Endothelial cell of umbilical vein (primary cell): ENCODE data around the gene PDGFRA. TPM values are rescaled to one million over a fixed set of nuclear protein-coding genes. Genes with fewer than 3 reads are reported as not detected.

ENCODE experiments used
- BruUV-seq: library from RNA; stranded (reverse); fragments of 400-500 nt; replicated peaks from 2 replicates; lab custom pipeline; 2021; lab: Mats Ljungman, UMichigan
- CTCF ChIA-PET: fragments of 300-600, 350-600 bp; sonication (Branson Sonifier 250); formaldehyde crosslinking; loops from one replicate; lab custom pipeline; 2021; ENCODE audit warnings: antibody characterized with exemption, inconsistent platforms; lab: Charles Lee
- POLR2A ChIA-PET: fragments of 300-600, 350-600 bp; sonication (Branson Sonifier 250); formaldehyde crosslinking; loops from one replicate; lab custom pipeline; 2021; ENCODE audit warnings: antibody characterized with exemption, inconsistent platforms; lab: Charles Lee
- DNase-seq: peaks from one replicate; pipeline ENCODE4 v3.0.0-alpha.2; 2011; ENCODE audit warnings: low read depth, low spot score
- FAIRE-seq: peaks from 2 replicates; lab custom pipeline; 2011; peaks lifted over from hg19 to GRCh38; lab: Jason Lieb, UNC
- H2AFZ ChIP-seq: 2 replicates; pipeline ENCODE4 v1.6.0; 2012; ENCODE audit warnings: low read depth, low read length, control low read depth, inconsistent platforms
- H3K27ac ChIP-seq: 2 replicates; pipeline ENCODE4 v1.5.1; 2011; ENCODE audit warnings: low read depth, mild to moderate bottlenecking, control low read depth, low read length, moderate library complexity; ENCODE audit not compliant: insufficient read depth
- H3K27me3 ChIP-seq, 2 experiments: 2 replicates each; pipeline versions ENCODE4 v1.6.0 to v1.6.1; 2011; ENCODE audit warnings: low read length in 2 of 2, mixed read lengths in 1 of 2; ENCODE audit not compliant: control insufficient read depth in 2 of 2, insufficient read depth in 2 of 2
- H3K36me3 ChIP-seq, 2 experiments: 2 replicates in 1 of 2; 3 replicates in 1 of 2; pipeline ENCODE4 v1.5.1; 2011; ENCODE audit warnings: low read length in 2 of 2, mild to moderate bottlenecking in 1 of 2, moderate library complexity in 1 of 2; ENCODE audit not compliant: control insufficient read depth in 2 of 2, insufficient read depth in 2 of 2; ENCODE audit errors: extremely low read depth in 1 of 2
- H3K4me1 ChIP-seq: 3 replicates; pipeline ENCODE4 v1.5.1; 2011; ENCODE audit warnings: mild to moderate bottlenecking, low read length; ENCODE audit not compliant: control insufficient read depth, insufficient read depth; ENCODE audit errors: extremely low read depth
- H3K4me2 ChIP-seq: 2 replicates; pipeline ENCODE4 v1.6.1; 2011; ENCODE audit warnings: low read length, control low read depth, mixed read lengths; ENCODE audit not compliant: insufficient read depth
- H3K4me3 ChIP-seq, 3 experiments: fragments of 200-600 bp in 1 of 3; sonication (generic), shearing (Covaris generic) in 1 of 3; replicated peaks in 1 of 3; 2 replicates each; pipeline ENCODE4 v1.5.1; 2011 to 2016; ENCODE audit warnings: control low read depth in 3 of 3, low read length in 3 of 3, mild to moderate bottlenecking in 2 of 3, inconsistent platforms in 1 of 3, low read depth in 1 of 3, moderate library complexity in 1 of 3; ENCODE audit not compliant: insufficient read depth in 1 of 3
- H3K79me2 ChIP-seq: 2 replicates; pipeline ENCODE4 v1.6.0; 2012; ENCODE audit warnings: low read length, inconsistent platforms; ENCODE audit not compliant: control insufficient read depth, insufficient read depth
- H3K9ac ChIP-seq: replicated peaks from 2 replicates; pipeline ENCODE3; 2011; ENCODE audit warnings: low read length, control low read depth; ENCODE audit not compliant: insufficient read depth; ENCODE audit errors: extremely low read depth
- H3K9me1 ChIP-seq: replicated peaks from 3 replicates; pipeline ENCODE4 v1.6.0; 2011; ENCODE audit warnings: mild to moderate bottlenecking, low read length; ENCODE audit not compliant: control insufficient read depth, insufficient read depth; ENCODE audit errors: extremely low read depth
- H3K9me3 ChIP-seq: replicated peaks from 2 replicates; pipeline ENCODE4 v1.5.1; 2012; ENCODE audit warnings: low read length, inconsistent platforms; ENCODE audit not compliant: control insufficient read depth, insufficient read depth
- H4K20me1 ChIP-seq: replicated peaks from 2 replicates; pipeline ENCODE3; 2011; ENCODE audit warnings: mild to moderate bottlenecking, low read length; ENCODE audit not compliant: control insufficient read depth, insufficient read depth; ENCODE audit errors: extremely low read depth
- CTCF ChIP-seq, 2 donors: IDR thresholded peaks; 1 replicate in 1 of 2; 2 replicates in 1 of 2; pipeline ENCODE4 v1.5.1; 2011; ENCODE audit warnings: low read length in 2 of 2, mild to moderate bottlenecking in 2 of 2, moderate library complexity in 2 of 2, control low read depth in 1 of 2, inconsistent platforms in 1 of 2, low read depth in 1 of 2; ENCODE audit not compliant: insufficient read depth in 1 of 2; ENCODE audit errors: extremely low read depth in 1 of 2
- EZH2 ChIP-seq: IDR thresholded peaks from 2 replicates; pipeline ENCODE4 v1.6.1; 2012; ENCODE audit warnings: borderline replicate concordance, low read depth, mild to moderate bottlenecking, moderate library complexity, low read length, inconsistent platforms; ENCODE audit not compliant: severe bottlenecking
- FOS ChIP-seq: IDR thresholded peaks from 2 replicates; pipeline ENCODE4 v1.6.1; 2011; ENCODE audit warnings: mild to moderate bottlenecking, low read length, moderate library complexity, borderline replicate concordance; ENCODE audit not compliant: insufficient read depth
- GATA2 ChIP-seq: IDR thresholded peaks from 2 replicates; pipeline ENCODE4 v1.7.0; 2011; ENCODE audit warnings: low read depth, mild to moderate bottlenecking, moderate library complexity, mixed read lengths, low read length; ENCODE audit not compliant: insufficient read length, insufficient read depth
- JUN ChIP-seq: IDR thresholded peaks from 2 replicates; pipeline ENCODE4 v1.6.1; 2011; ENCODE audit warnings: borderline replicate concordance, low read depth; ENCODE audit not compliant: insufficient read length, insufficient read depth
- MAX ChIP-seq: IDR thresholded peaks from 2 replicates; pipeline ENCODE4 v1.6.1; 2011; ENCODE audit not compliant: insufficient read depth, insufficient read length
- MYC ChIP-seq: IDR thresholded peaks from one replicate; pipeline ENCODE4 v1.6.1; 2011; ENCODE audit warnings: mild to moderate bottlenecking, low read depth, low read length
- POLR2A ChIP-seq: IDR thresholded peaks from 2 replicates; pipeline ENCODE4 v1.6.1; 2012; ENCODE audit warnings: low read depth, mild to moderate bottlenecking, control low read depth, low read length
- POLR2AphosphoS5 ChIP-seq: IDR thresholded peaks from 2 replicates; pipeline ENCODE4 v1.6.1; 2012; ENCODE audit warnings: low read depth, mild to moderate bottlenecking, control low read depth, low read length, moderate library complexity; ENCODE audit not compliant: insufficient read depth
- dilution Hi-C: fragments of 300-500 bp; cut with MboI; formaldehyde crosslinking; loops from one replicate; pipeline ENCODE4 v1.15.0; 2019; ENCODE audit warnings: low sequenced_read_pairs; ENCODE audit not compliant: extremely low pct_ligation_motif_present
- intact Hi-C: fragments of 100-400 bp; cut with micrococcal nuclease; formaldehyde crosslinking; loops from one replicate; pipeline ENCODE4 v1.10.0; 2022
- polyA plus RNA-seq, 4 experiments: library from polyadenylated mRNA; depleted of rRNA in 3 of 4; stranded (reverse) in 3 of 4; unstranded in 1 of 4; fragments of >200 nt; gene quantifications; 2 replicates each; pipeline versions ENCODE4 v1.2.1 to v1.2.3, GENCODE V29; 2011 to 2012; ENCODE audit warnings: missing spikeins in 1 of 4
- total RNA-seq: library from RNA; stranded (reverse); gene quantifications from 2 replicates; pipeline ENCODE4 v1.2.3, GENCODE V29; 2021

PDGFRA gene
- total and polyA plus RNA-seq, 2 donors (not counting 3 experiments of a cell fraction or from before 2014, with no cell fraction given) = 0.19 to 0.55 TPM

- Histone ChIP-seq H3K4me3 (no peak overlapping the region), H3K9ac (no peak overlapping the region), H3K9me1 (no peaks in the 10 kb centered on the region), H3K4me1 (peaks cover 3% of the 10 kb centered on the region), H3K36me3 (no peaks in the 10 kb centered on the region), H3K27me3 (peaks cover 3 to 24% of the 10 kb centered on the region in 2 experiments), H3K4me2 (no peak overlapping the region), H4K20me1 (no peaks in the 10 kb centered on the region), H3K9me3 (no peaks in the 10 kb centered on the region), H3K79me2 (no peaks in the 10 kb centered on the region), H3K27ac (no peak overlapping the region), H2AFZ (no peak overlapping the region)
- ChIA-PET CTCF (no interaction called here), POLR2A (no interaction called here)
- no TSS peak for BruUV-seq
- dilution Hi-C loops = no loop called here
- no peak for TF ChIP-seq FOS
- TF ChIP-seq EZH2 = no peak
- no peak for TF ChIP-seq JUN
- no peak for TF ChIP-seq MYC
- no peak for TF ChIP-seq POLR2A
- FAIRE-seq = no peak
- intact Hi-C loops = no loop called here
- DNase-seq = no peak
These were observed 60.2 kb downstream of the PDGFRA start for GRCh38 chr4:54289316-54289715.

- FAIRE-seq = no peak
- Histone ChIP-seq H3K4me3 (no peak overlapping the region), H3K36me3 (no peaks in the 10 kb centered on the region)
These were observed 61.9 kb downstream of the PDGFRA start for GRCh38 chr4:54290980-54291379.

More at GRCh38 chr4:54290980-54291379, 61.9 kb downstream of the PDGFRA start:
- Histone ChIP-seq H3K9ac (no peak overlapping the region), H3K27ac (no peak overlapping the region), H2AFZ (no peak overlapping the region), H3K4me1 (no peaks in the 10 kb centered on the region), H3K9me3 (no peaks in the 10 kb centered on the region), H4K20me1 (no peaks in the 10 kb centered on the region), H3K4me2 (no peak overlapping the region), H3K9me1 (no peaks in the 10 kb centered on the region), H3K27me3 (peaks cover 3 to 24% of the 10 kb centered on the region in 2 experiments), H3K79me2 (no peaks in the 10 kb centered on the region)
- no peak for TF ChIP-seq EZH2
- no peak for TF ChIP-seq MYC
- TF ChIP-seq POLR2A = no peak
- no peak for TF ChIP-seq MAX
- no peak for TF ChIP-seq FOS
- TF ChIP-seq JUN = no peak
- TF ChIP-seq GATA2 = no peak
- TF ChIP-seq POLR2AphosphoS5 = no peak
- no peak for TF ChIP-seq CTCF (IDR thresholded peaks at IDR 0.05; ENCODE audit: extremely low read depth in 1 of 2, insufficient read depth in 1 of 2, low read depth in 1 of 2, low read length in 2 of 2)
- intact Hi-C loops (no loop called here), dilution Hi-C loops (no loop called here)
- CTCF ChIA-PET = no interaction called here
- no TSS peak for BruUV-seq
- no peak for DNase-seq
- POLR2A ChIA-PET = no interaction called here
